IPS-11a (cell line): ENCODE data around the gene ZNF18.
"Not testable (repeated sequence)": the region's sequence is repeated elsewhere in the genome, so short reads cannot be mapped to it uniquely, and the experiment has no call there.

Experiments
- H3K4me3 ChIP-seq: one replicate; pipeline ENCODE4 v1.5.1; 2013; ENCODE audit warnings: low read depth, low read length, control low read depth

ZNF18 gene

GRCh38 chr17:11986942-11987329, 10.3 kb downstream of the ZNF18 start:
- H3K4me3 ChIP-seq: no peak overlapping the region

- no peak overlapping the region for H3K4me3 ChIP-seq
These were observed 10.9 kb downstream of the ZNF18 start for GRCh38 chr17:11986179-11986941.

GRCh38 chr17:11981862-11982261, 15.4 kb downstream of the ZNF18 start:
- H3K4me3 ChIP-seq: no peak overlapping the region

- no peak overlapping the region for H3K4me3 ChIP-seq
These were observed 16.5 kb downstream of the ZNF18 start for GRCh38 chr17:11980813-11981212.

GRCh38 chr17:11979795-11980194, 17.5 kb downstream of the ZNF18 start:
- H3K4me3 ChIP-seq: no peak overlapping the region

- not testable (repeated sequence) for H3K4me3 ChIP-seq
These were observed 24.5 kb downstream of the ZNF18 start for GRCh38 chr17:11972741-11973140.

GRCh38 chr17:11969565-11969964, 27.7 kb downstream of the ZNF18 start:
- H3K4me3 ChIP-seq: no peak overlapping the region

GRCh38 chr17:11954936-11955335, 42.3 kb downstream of the ZNF18 start:
- H3K4me3 ChIP-seq: no peak overlapping the region

- H3K4me3 ChIP-seq: no peak overlapping the region
These were observed 43.4 kb downstream of the ZNF18 start for GRCh38 chr17:11953924-11954323.

- H3K4me3 ChIP-seq: no peak overlapping the region
These were observed 44.7 kb downstream of the ZNF18 start for GRCh38 chr17:11952610-11953009.

GRCh38 chr17:11950771-11951519, 46.3 kb downstream of the ZNF18 start:
- H3K4me3 ChIP-seq: no peak overlapping the region

- not testable (repeated sequence) for H3K4me3 ChIP-seq
These were observed 47.7 kb downstream of the ZNF18 start for GRCh38 chr17:11949571-11949970.

GRCh38 chr17:11948789-11949188, 48.5 kb downstream of the ZNF18 start:
- H3K4me3 ChIP-seq: no peak overlapping the region

GRCh38 chr17:11944587-11944986, 52.7 kb downstream of the ZNF18 start:
- no peak overlapping the region for H3K4me3 ChIP-seq

GRCh38 chr17:11943759-11944347, 53.4 kb downstream of the ZNF18 start:
- no peak overlapping the region for H3K4me3 ChIP-seq

- H3K4me3 ChIP-seq: not testable (repeated sequence)
These were observed 54.2 kb downstream of the ZNF18 start for GRCh38 chr17:11943086-11943485.

GRCh38 chr17:11940904-11941303, 56.4 kb downstream of the ZNF18 start:
- H3K4me3 ChIP-seq: no peak overlapping the region

GRCh38 chr17:11935734-11936406, 61.4 kb downstream of the ZNF18 start:
- H3K4me3 ChIP-seq: no peak overlapping the region

GRCh38 chr17:11932337-11932898, 64.9 kb downstream of the ZNF18 start:
- H3K4me3 ChIP-seq: no peak overlapping the region

GRCh38 chr17:11928436-11928835, 68.8 kb downstream of the ZNF18 start:
- H3K4me3 ChIP-seq: no peak overlapping the region
